PFSK-1 (cell line): ENCODE results near the gene IFI6.

Experiments
- FOXP2 ChIP-seq: optimal IDR thresholded peaks from 2 replicates; pipeline ENCODE3; 2011; ENCODE audit warnings: borderline replicate concordance, control low read depth, inconsistent platforms; ENCODE audit not compliant: insufficient read depth; ENCODE audit errors: extremely low read length, extremely low read depth
- POLR2AphosphoS5 ChIP-seq: IDR thresholded peaks from 2 replicates; pipeline ENCODE4 v1.6.1; 2012; ENCODE audit warnings: low read depth, mild to moderate bottlenecking, control low read depth, low read length, moderate library complexity
- REST ChIP-seq, 2 experiments: IDR thresholded peaks; 2 replicates each; pipeline versions ENCODE4 v1.6.1 to v1.8.0; 2011 to 2012; ENCODE audit warnings: low read depth in 2 of 2, low read length in 2 of 2, control low read depth in 1 of 2, inconsistent platforms in 1 of 2, mild to moderate bottlenecking in 1 of 2, moderate library complexity in 1 of 2; ENCODE audit not compliant: insufficient read depth in 1 of 2
- SIN3A ChIP-seq: IDR thresholded peaks from 2 replicates; pipeline ENCODE4 v1.6.1; 2012; ENCODE audit warnings: mild to moderate bottlenecking, low read length, moderate library complexity, borderline replicate concordance; ENCODE audit not compliant: insufficient read depth
- TAF1 ChIP-seq: IDR thresholded peaks from 2 replicates; pipeline ENCODE4 v1.6.1; 2012; ENCODE audit warnings: low read length, control low read depth, borderline replicate concordance; ENCODE audit not compliant: insufficient read depth

The IFI6 gene

DNA sequence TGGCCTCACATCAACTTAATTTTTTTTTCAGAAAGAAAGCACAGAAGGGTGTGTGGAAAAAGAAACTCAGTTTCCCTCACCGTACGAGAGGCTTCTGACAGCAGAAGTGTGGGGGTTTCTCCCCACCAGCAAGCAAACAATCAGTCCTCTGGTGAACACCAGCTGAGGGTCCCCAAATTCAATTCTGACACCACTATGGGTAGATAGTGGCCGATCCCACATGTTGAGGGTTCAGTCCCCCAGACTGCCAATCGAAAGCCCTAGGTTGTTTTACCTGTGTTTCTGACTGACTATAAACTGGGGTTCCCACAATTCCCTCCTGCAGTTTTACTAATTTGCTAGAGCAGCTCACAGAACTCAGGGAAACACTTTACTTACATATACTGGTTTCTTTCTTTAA lies 2.1 kb downstream of the IFI6 start:
- no peak for TF ChIP-seq TAF1

GRCh38 chr1:27668808-27669723 lies 2.9 kb downstream of the IFI6 start:
- TF ChIP-seq REST (IDR thresholded peaks at IDR 0.05; ENCODE audit: insufficient read depth in 1 of 2, low read depth in 2 of 2, low read length in 2 of 2) (no peak), SIN3A (no peak), FOXP2 (no peak), POLR2AphosphoS5 (no peak), TAF1 (no peak)

DNA sequence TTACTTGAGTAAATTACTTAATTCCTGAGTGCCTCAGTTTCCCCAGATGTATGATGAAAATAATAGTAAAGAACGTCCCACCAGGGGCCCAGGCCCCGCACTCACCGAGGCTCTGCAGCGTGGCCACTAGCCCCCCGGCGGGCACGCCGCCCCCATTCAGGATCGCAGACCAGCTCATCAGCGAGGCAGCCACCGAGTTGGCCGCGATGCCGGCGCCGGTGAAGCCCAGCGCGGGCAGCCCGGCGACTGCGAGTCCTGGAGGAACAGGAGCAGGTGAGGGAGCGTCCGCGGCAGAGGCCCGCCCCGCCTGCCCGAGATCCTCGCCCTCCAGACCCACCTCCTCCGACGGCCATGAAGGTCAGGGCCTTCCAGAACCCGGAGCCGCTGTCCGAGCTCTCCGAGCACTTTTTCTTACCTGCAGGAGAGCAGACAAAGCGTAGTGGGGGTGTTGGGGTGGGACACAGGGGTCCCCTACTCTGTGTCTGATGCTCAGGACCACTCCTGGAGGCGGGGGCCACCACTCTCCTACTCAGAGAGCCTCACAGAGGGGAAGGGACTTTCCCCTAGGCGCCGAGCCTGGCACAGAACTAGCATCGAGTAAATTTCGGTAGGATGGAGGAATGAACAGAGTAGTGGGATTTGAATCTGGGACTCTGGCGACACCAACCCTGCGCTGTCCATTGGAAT lies 3.7 kb downstream of the IFI6 start:
- no peak for TF ChIP-seq REST (IDR thresholded peaks at IDR 0.05; ENCODE audit: insufficient read depth in 1 of 2, low read depth in 2 of 2, low read length in 2 of 2)
- no peak for TF ChIP-seq SIN3A

GRCh38 chr1:27666791-27667254 lies 5.2 kb downstream of the IFI6 start:
- TF ChIP-seq SIN3A: no peak
- TF ChIP-seq FOXP2: no peak
- no peak for TF ChIP-seq POLR2AphosphoS5
- TF ChIP-seq TAF1: no peak
- no peak for TF ChIP-seq REST (IDR thresholded peaks at IDR 0.05; ENCODE audit: insufficient read depth in 1 of 2, low read depth in 2 of 2, low read length in 2 of 2)

DNA sequence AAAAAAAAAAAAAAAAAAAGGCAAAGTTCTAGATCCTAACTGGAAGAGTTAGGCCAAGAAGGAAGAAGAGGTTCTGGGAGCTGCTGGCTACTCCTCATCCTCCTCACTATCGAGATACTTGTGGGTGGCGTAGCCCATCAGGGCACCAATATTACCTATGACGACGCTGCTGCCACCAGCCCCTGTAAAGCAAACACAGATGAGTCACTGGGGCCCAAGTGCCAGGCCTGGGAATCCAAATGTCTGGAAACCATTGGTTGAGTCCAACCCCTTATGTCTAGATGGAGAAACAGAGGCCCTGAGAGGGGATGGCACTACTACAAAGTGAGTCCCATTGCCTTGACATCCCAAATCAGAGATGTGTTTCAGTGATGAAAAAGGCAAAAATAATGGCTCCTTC lies 5.7 kb downstream of the IFI6 start:
- TF ChIP-seq POLR2AphosphoS5 (no peak), REST (IDR thresholded peaks at IDR 0.05; ENCODE audit: insufficient read depth in 1 of 2, low read depth in 2 of 2, low read length in 2 of 2) (no peak), TAF1 (no peak), FOXP2 (no peak), SIN3A (no peak)
